HEK293 (cell line): ENCODE data around the gene HMX3.
"Not testable (repeated sequence)": the region's sequence is repeated elsewhere in the genome, so short reads cannot be mapped to it uniquely, and the experiment has no call there.

Experiments used
- INSM2 ChIP-seq: fragments of 450-650 bp; formaldehyde crosslinking; IDR thresholded peaks from 2 replicates; pipeline ENCODE4 v1.5.1; 2016; ENCODE audit warnings: missing biosample characterization, missing genetic modification characterization
- KLF16 ChIP-seq: fragments of 450-650 bp; formaldehyde crosslinking; IDR thresholded peaks from 2 replicates; pipeline ENCODE4 v1.5.1; 2017; ENCODE audit warnings: missing biosample characterization, missing genetic modification characterization
- KLF9 ChIP-seq: fragments of 450-650 bp; formaldehyde crosslinking; IDR thresholded peaks from 2 replicates; pipeline ENCODE4 v1.5.1; 2016; ENCODE audit warnings: missing biosample characterization, missing genetic modification characterization, low read depth
- ZBTB1 ChIP-seq: fragments of 450-650 bp; formaldehyde crosslinking; IDR thresholded peaks from 2 replicates; pipeline ENCODE4 v1.5.1; 2016; ENCODE audit warnings: missing biosample characterization, missing genetic modification characterization
- ZBTB21 ChIP-seq: fragments of 450-650 bp; formaldehyde crosslinking; IDR thresholded peaks from 2 replicates; pipeline ENCODE4 v1.5.1; 2017; ENCODE audit warnings: missing biosample characterization, missing genetic modification characterization
- ZNF274 ChIP-seq, 2 experiments: fragments of 200-500 bp in 1 of 2; fragments of 450-650 bp in 1 of 2; sonication (Bioruptor generic) in 1 of 2; formaldehyde crosslinking in 1 of 2; IDR thresholded peaks; 2 replicates each; pipeline versions ENCODE4 v1.5.1 to v1.6.1; 2014 to 2016; ENCODE audit warnings: borderline replicate concordance in 1 of 2, inconsistent platforms in 1 of 2, low read length in 1 of 2, missing biosample characterization in 1 of 2, missing genetic modification characterization in 1 of 2
- ZNF560 ChIP-seq: fragments of 450-650 bp; formaldehyde crosslinking; IDR thresholded peaks from 2 replicates; pipeline ENCODE4 v1.5.1; 2017; ENCODE audit warnings: missing biosample characterization, missing genetic modification characterization, borderline replicate concordance
- TF ChIP-seq, protein P1 (sequence below): fragments of 450-650 bp; formaldehyde crosslinking; IDR thresholded peaks from 2 replicates; pipeline ENCODE4 v1.5.1; 2016; ENCODE audit warnings: missing biosample characterization, missing genetic modification characterization
- TF ChIP-seq, protein P2 (sequence below): fragments of 450-650 bp; IDR thresholded peaks from 2 replicates; pipeline ENCODE4 v1.5.1; 2018; ENCODE audit warnings: missing biosample characterization, mild to moderate bottlenecking, missing genetic modification characterization
- TF ChIP-seq, protein P3 (sequence below): fragments of 450-650 bp; formaldehyde crosslinking; IDR thresholded peaks from 2 replicates; pipeline ENCODE4 v1.5.1; 2016; ENCODE audit warnings: missing biosample characterization, missing genetic modification characterization
- TF ChIP-seq, protein P4 (sequence below): fragments of 450-650 bp; formaldehyde crosslinking; conservative IDR thresholded peaks from 2 replicates; pipeline ENCODE4 v1.5.1; 2016; ENCODE audit warnings: low read depth, missing biosample characterization, missing genetic modification characterization

GRCh38 chr10:123178390-123178789 is 42.6 kb downstream of the HMX3 start:
- TF ChIP-seq, protein P1, sequence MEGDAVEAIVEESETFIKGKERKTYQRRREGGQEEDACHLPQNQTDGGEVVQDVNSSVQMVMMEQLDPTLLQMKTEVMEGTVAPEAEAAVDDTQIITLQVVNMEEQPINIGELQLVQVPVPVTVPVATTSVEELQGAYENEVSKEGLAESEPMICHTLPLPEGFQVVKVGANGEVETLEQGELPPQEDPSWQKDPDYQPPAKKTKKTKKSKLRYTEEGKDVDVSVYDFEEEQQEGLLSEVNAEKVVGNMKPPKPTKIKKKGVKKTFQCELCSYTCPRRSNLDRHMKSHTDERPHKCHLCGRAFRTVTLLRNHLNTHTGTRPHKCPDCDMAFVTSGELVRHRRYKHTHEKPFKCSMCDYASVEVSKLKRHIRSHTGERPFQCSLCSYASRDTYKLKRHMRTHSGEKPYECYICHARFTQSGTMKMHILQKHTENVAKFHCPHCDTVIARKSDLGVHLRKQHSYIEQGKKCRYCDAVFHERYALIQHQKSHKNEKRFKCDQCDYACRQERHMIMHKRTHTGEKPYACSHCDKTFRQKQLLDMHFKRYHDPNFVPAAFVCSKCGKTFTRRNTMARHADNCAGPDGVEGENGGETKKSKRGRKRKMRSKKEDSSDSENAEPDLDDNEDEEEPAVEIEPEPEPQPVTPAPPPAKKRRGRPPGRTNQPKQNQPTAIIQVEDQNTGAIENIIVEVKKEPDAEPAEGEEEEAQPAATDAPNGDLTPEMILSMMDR, result not testable (repeated sequence)
- not testable (repeated sequence) for TF ChIP-seq ZBTB1 (tag by site-specific recombination); ZNF274 (IDR thresholded peaks at IDR 0.05; ENCODE audit: low read length); ZNF274 (tag by site-specific recombination; IDR thresholded peaks at IDR 0.05; ENCODE audit: borderline replicate concordance); ZNF560 (tag by site-specific recombination); INSM2 (tag by site-specific recombination); ZBTB21; KLF9; KLF16
- TF ChIP-seq, protein P2, sequence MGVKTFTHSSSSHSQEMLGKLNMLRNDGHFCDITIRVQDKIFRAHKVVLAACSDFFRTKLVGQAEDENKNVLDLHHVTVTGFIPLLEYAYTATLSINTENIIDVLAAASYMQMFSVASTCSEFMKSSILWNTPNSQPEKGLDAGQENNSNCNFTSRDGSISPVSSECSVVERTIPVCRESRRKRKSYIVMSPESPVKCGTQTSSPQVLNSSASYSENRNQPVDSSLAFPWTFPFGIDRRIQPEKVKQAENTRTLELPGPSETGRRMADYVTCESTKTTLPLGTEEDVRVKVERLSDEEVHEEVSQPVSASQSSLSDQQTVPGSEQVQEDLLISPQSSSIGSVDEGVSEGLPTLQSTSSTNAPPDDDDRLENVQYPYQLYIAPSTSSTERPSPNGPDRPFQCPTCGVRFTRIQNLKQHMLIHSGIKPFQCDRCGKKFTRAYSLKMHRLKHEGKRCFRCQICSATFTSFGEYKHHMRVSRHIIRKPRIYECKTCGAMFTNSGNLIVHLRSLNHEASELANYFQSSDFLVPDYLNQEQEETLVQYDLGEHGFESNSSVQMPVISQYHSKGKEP (tag by site-specific recombination), result not testable (repeated sequence)
- TF ChIP-seq, protein P3, sequence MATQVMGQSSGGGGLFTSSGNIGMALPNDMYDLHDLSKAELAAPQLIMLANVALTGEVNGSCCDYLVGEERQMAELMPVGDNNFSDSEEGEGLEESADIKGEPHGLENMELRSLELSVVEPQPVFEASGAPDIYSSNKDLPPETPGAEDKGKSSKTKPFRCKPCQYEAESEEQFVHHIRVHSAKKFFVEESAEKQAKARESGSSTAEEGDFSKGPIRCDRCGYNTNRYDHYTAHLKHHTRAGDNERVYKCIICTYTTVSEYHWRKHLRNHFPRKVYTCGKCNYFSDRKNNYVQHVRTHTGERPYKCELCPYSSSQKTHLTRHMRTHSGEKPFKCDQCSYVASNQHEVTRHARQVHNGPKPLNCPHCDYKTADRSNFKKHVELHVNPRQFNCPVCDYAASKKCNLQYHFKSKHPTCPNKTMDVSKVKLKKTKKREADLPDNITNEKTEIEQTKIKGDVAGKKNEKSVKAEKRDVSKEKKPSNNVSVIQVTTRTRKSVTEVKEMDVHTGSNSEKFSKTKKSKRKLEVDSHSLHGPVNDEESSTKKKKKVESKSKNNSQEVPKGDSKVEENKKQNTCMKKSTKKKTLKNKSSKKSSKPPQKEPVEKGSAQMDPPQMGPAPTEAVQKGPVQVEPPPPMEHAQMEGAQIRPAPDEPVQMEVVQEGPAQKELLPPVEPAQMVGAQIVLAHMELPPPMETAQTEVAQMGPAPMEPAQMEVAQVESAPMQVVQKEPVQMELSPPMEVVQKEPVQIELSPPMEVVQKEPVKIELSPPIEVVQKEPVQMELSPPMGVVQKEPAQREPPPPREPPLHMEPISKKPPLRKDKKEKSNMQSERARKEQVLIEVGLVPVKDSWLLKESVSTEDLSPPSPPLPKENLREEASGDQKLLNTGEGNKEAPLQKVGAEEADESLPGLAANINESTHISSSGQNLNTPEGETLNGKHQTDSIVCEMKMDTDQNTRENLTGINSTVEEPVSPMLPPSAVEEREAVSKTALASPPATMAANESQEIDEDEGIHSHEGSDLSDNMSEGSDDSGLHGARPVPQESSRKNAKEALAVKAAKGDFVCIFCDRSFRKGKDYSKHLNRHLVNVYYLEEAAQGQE (tag by site-specific recombination), result not testable (repeated sequence)
- TF ChIP-seq, protein P4, sequence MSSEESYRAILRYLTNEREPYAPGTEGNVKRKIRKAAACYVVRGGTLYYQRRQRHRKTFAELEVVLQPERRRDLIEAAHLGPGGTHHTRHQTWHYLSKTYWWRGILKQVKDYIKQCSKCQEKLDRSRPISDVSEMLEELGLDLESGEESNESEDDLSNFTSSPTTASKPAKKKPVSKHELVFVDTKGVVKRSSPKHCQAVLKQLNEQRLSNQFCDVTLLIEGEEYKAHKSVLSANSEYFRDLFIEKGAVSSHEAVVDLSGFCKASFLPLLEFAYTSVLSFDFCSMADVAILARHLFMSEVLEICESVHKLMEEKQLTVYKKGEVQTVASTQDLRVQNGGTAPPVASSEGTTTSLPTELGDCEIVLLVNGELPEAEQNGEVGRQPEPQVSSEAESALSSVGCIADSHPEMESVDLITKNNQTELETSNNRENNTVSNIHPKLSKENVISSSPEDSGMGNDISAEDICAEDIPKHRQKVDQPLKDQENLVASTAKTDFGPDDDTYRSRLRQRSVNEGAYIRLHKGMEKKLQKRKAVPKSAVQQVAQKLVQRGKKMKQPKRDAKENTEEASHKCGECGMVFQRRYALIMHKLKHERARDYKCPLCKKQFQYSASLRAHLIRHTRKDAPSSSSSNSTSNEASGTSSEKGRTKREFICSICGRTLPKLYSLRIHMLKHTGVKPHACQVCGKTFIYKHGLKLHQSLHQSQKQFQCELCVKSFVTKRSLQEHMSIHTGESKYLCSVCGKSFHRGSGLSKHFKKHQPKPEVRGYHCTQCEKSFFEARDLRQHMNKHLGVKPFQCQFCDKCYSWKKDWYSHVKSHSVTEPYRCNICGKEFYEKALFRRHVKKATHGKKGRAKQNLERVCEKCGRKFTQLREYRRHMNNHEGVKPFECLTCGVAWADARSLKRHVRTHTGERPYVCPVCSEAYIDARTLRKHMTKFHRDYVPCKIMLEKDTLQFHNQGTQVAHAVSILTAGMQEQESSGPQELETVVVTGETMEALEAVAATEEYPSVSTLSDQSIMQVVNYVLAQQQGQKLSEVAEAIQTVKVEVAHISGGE (tag by site-specific recombination), result not testable (repeated sequence)
